Astrocyte (in vitro differentiated cells and primary cell): Measurements from ENCODE around the gene RCL1. TPM values are rescaled to one million over a fixed set of nuclear protein-coding genes. Genes with fewer than 3 reads are reported as not detected.
A peak's percentile ranks its signal among the peaks of the same experiment; 100 is the strongest.

ENCODE experiments used
- DNase-seq: peaks from one replicate; pipeline ENCODE4 v3.0.0-alpha.2; 2010; ENCODE audit warnings: low read depth
- FAIRE-seq: peaks from 2 replicates; lab custom pipeline; 2011; peaks lifted over from hg19 to GRCh38; lab: Jason Lieb, UNC
- H2AFZ ChIP-seq: 2 replicates; pipeline ENCODE4 v1.6.0; 2012; ENCODE audit warnings: low read depth, low read length, inconsistent platforms
- H3K27ac ChIP-seq: 2 replicates; pipeline ENCODE4 v1.5.1; 2011; ENCODE audit warnings: low read depth, low read length, inconsistent platforms
- H3K27me3 ChIP-seq: 2 replicates; pipeline ENCODE4 v1.6.0; 2011; ENCODE audit warnings: low read length, inconsistent platforms; ENCODE audit not compliant: insufficient read depth
- H3K36me3 ChIP-seq: 2 replicates; pipeline ENCODE4 v1.5.1; 2011; ENCODE audit warnings: low read length, inconsistent platforms; ENCODE audit not compliant: insufficient read depth
- H3K4me1 ChIP-seq: 2 replicates; pipeline ENCODE4 v1.5.1; 2011; ENCODE audit warnings: low read length, inconsistent platforms; ENCODE audit not compliant: insufficient read depth
- H3K4me2 ChIP-seq: 2 replicates; pipeline ENCODE4 v1.6.0; 2012; ENCODE audit warnings: low read length, inconsistent platforms
- H3K4me3 ChIP-seq: 2 replicates; pipeline ENCODE4 v1.5.1; 2011; ENCODE audit warnings: low read depth, mild to moderate bottlenecking, low read length, inconsistent platforms; ENCODE audit not compliant: insufficient read depth
- H3K79me2 ChIP-seq: 2 replicates; pipeline ENCODE4 v1.6.0; 2012; ENCODE audit warnings: mild to moderate bottlenecking, low read length, inconsistent platforms; ENCODE audit not compliant: insufficient read depth
- H3K9ac ChIP-seq: 2 replicates; pipeline ENCODE4 v1.6.0; 2012; ENCODE audit warnings: mild to moderate bottlenecking, low read length, inconsistent platforms
- H3K9me3 ChIP-seq: 2 replicates; pipeline ENCODE4 v1.5.1; 2012; ENCODE audit warnings: low read depth, mild to moderate bottlenecking, low read length, inconsistent platforms; ENCODE audit not compliant: insufficient read depth
- H4K20me1 ChIP-seq: 2 replicates; pipeline ENCODE4 v1.6.0; 2012; ENCODE audit warnings: low read length, inconsistent platforms; ENCODE audit not compliant: insufficient read depth
- H3K27ac Mint-ChIP-seq: one replicate; pipeline ENCODE4 v1.8.0; 2021; ENCODE audit warnings: mild to moderate bottlenecking, mixed read lengths; ENCODE audit not compliant: unreplicated experiment
- H3K27me3 Mint-ChIP-seq: one replicate; pipeline ENCODE4 v1.8.0; 2021; ENCODE audit warnings: low read depth, mixed read lengths; ENCODE audit not compliant: unreplicated experiment
- H3K36me3 Mint-ChIP-seq: one replicate; pipeline ENCODE4 v1.8.0; 2021; ENCODE audit warnings: low read depth, mixed read lengths; ENCODE audit not compliant: unreplicated experiment
- H3K4me1 Mint-ChIP-seq: one replicate; pipeline ENCODE4 v1.8.0; 2021; ENCODE audit warnings: low read depth, mixed read lengths; ENCODE audit not compliant: unreplicated experiment
- H3K4me3 Mint-ChIP-seq: one replicate; pipeline ENCODE4 v1.8.0; 2021; ENCODE audit warnings: mild to moderate bottlenecking, moderate library complexity, mixed read lengths; ENCODE audit not compliant: unreplicated experiment
- H3K9me3 Mint-ChIP-seq: one replicate; pipeline ENCODE4 v1.8.0; 2021; ENCODE audit warnings: mild to moderate bottlenecking, mixed read lengths; ENCODE audit not compliant: unreplicated experiment
- EZH2 ChIP-seq: IDR thresholded peaks from 2 replicates; pipeline ENCODE4 v1.6.1; 2012; ENCODE audit warnings: mild to moderate bottlenecking, low read length, inconsistent platforms; ENCODE audit not compliant: insufficient read depth
- total RNA-seq: library from RNA; stranded (reverse); gene quantifications from 2 replicates; pipeline ENCODE4 v1.2.1, GENCODE V29; 2021
- TF ChIP-seq, protein P1 (sequence below): IDR thresholded peaks from 2 replicates; pipeline ENCODE4 v1.5.1; 2011; ENCODE audit warnings: low read depth, mild to moderate bottlenecking, inconsistent platforms, low read length, moderate library complexity; ENCODE audit not compliant: insufficient read depth

RCL1 gene
- total RNA-seq, 1 donor from 2014 or later = 22.3 TPM

DNA sequence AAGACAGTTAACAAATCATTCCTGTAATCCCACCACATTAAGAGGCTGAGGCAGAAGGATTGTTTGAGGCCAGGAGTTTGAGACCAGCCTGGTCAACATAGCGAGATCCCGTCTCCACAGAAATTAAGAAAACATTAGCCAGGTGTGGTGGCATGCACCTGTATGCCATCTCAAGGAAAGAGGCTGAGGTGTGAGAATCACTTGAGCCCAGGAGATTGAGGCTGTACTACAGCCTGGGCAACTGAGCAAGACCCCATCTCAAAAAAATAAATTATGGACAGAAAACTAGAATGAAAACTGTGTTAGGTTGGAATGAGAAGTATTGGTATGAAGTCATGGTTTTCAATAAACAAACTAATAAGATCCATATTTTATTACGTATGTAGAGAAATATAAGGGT, 28.7 kb upstream of the RCL1 start:
- Histone ChIP-seq H3K79me2 (no peaks in the 10 kb centered on the region), H3K27me3 (no peaks in the 10 kb centered on the region), H3K9me3 (no peaks in the 10 kb centered on the region), H4K20me1 (no peaks in the 10 kb centered on the region), H3K9ac (no peak overlapping the region), H3K4me1 (peaks cover 10% of the 10 kb centered on the region), H3K4me2 (no peak overlapping the region), H3K27ac (no peak overlapping the region), H3K4me3 (no peak overlapping the region), H2AFZ (no peak overlapping the region), H3K36me3 (no peaks in the 10 kb centered on the region)
- Mint-ChIP-seq H3K9me3 (no peaks in the 10 kb centered on the region), H3K36me3 (no peaks in the 10 kb centered on the region), H3K27ac (no peak overlapping the region), H3K4me1 (peaks cover 13% of the 10 kb centered on the region), H3K4me3 (no peak overlapping the region), H3K27me3 (peaks cover 11% of the 10 kb centered on the region)
- no peak for DNase-seq
- no peak for TF ChIP-seq EZH2
- TF ChIP-seq, protein P1, sequence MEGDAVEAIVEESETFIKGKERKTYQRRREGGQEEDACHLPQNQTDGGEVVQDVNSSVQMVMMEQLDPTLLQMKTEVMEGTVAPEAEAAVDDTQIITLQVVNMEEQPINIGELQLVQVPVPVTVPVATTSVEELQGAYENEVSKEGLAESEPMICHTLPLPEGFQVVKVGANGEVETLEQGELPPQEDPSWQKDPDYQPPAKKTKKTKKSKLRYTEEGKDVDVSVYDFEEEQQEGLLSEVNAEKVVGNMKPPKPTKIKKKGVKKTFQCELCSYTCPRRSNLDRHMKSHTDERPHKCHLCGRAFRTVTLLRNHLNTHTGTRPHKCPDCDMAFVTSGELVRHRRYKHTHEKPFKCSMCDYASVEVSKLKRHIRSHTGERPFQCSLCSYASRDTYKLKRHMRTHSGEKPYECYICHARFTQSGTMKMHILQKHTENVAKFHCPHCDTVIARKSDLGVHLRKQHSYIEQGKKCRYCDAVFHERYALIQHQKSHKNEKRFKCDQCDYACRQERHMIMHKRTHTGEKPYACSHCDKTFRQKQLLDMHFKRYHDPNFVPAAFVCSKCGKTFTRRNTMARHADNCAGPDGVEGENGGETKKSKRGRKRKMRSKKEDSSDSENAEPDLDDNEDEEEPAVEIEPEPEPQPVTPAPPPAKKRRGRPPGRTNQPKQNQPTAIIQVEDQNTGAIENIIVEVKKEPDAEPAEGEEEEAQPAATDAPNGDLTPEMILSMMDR = no peak
- no peak for FAIRE-seq

DNA sequence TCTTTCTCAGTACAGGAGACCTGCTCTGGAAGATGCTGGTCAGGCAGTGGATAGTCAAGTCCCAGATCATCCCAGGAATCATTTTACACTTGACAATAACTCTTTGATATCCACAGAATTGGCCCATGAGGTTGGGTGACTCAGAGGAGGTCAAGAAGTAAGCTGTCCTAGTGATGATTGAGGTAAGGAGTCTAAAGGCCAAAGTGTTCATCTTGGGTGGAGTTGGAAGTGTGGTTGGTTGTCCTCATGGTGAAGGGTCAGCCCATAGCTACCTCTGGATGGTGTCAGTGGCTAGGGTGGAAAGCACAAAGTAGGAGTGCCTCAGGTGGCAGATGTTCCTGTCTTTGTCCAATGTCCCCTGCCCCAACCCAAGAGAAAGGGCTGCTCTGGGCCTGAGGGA, 24.1 kb upstream of the RCL1 start:
- H3K79me2 ChIP-seq = no peaks in the 10 kb centered on the region
- no peak for FAIRE-seq
- H3K4me2 ChIP-seq = no peak overlapping the region
- Mint-ChIP-seq H3K4me1 (peaks cover 2% of the 10 kb centered on the region), H3K4me3 (no peak overlapping the region), H3K36me3 (no peaks in the 10 kb centered on the region), H3K9me3 (no peaks in the 10 kb centered on the region), H3K27me3 (no peaks in the 10 kb centered on the region), H3K27ac (no peak overlapping the region)
- H2AFZ ChIP-seq = no peak overlapping the region
- H3K4me1 ChIP-seq = peaks cover 5% of the 10 kb centered on the region
- no peak for DNase-seq
- H3K9me3 ChIP-seq = no peaks in the 10 kb centered on the region
- no peaks in the 10 kb centered on the region for H3K27me3 ChIP-seq
- no peak overlapping the region for H3K4me3 ChIP-seq
- no peaks in the 10 kb centered on the region for H4K20me1 ChIP-seq
- no peaks in the 10 kb centered on the region for H3K36me3 ChIP-seq
- no peak overlapping the region for H3K27ac ChIP-seq
- no peak overlapping the region for H3K9ac ChIP-seq
- no peak for TF ChIP-seq EZH2
- TF ChIP-seq, protein P1 = no peak

DNA sequence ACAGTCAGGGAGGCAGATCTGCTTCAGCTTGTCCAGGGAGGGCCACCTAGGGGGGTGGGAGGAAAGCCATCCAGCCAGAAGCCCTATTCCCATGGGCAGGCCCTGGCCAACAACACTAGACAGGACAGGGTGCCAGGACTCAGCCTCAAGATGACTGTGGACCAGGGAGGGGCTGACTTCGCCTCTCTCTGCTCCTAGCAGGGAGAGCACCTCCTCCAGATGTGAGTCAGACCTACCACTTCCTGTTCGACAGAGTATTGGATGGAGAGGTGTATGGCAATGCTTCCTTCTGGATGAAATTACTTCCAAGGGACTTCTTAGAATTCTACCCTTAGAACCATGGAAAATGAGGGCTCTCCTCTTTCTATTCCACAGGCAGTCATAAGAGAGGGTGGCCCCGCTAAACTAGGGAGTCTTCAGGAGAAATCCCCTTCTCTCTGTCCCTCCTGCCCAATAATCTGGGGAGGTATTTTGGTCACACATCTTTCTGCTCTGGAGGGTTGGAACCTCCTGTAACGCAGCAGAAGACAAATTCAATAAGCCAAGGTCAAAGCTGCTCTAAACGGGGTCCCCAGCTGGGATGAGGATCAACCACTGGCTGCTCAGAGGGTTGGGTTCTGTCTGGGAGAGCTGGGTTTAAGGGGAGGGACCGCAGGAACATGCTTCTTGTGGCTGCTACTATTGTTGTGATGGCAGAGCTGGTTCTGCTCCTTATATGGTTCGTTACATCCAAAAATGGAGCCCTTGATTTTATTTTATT, 23.2 kb upstream of the RCL1 start:
- Histone ChIP-seq H3K36me3 (no peaks in the 10 kb centered on the region), H3K9me3 (no peaks in the 10 kb centered on the region), H3K27me3 (no peaks in the 10 kb centered on the region), H3K4me1 (peaks cover 5% of the 10 kb centered on the region), H3K27ac (no peak overlapping the region), H3K4me3 (no peak overlapping the region), H3K9ac (no peak overlapping the region), H2AFZ (peak overlapping the region; percentile 57), H3K4me2 (no peak overlapping the region), H3K79me2 (no peaks in the 10 kb centered on the region), H4K20me1 (no peaks in the 10 kb centered on the region)
- Mint-ChIP-seq H3K4me3 (no peak overlapping the region), H3K9me3 (no peaks in the 10 kb centered on the region), H3K4me1 (no peaks in the 10 kb centered on the region), H3K36me3 (no peaks in the 10 kb centered on the region), H3K27ac (no peak overlapping the region), H3K27me3 (no peaks in the 10 kb centered on the region)
- TF ChIP-seq, protein P1 = no peak
- TF ChIP-seq EZH2 = no peak
- FAIRE-seq = no peak
- peak; percentile 35 for DNase-seq
